ENCODE data around the gene DUXB. TPM values are rescaled to one million over a fixed set of nuclear protein-coding genes. Genes with fewer than 3 reads are reported as not detected.
A peak's percentile ranks its signal among the peaks of the same experiment; 100 is the strongest.

DUXB gene
- total and polyA plus RNA-seq, 2 donors (not counting 3 experiments of a cell fraction or from before 2014, with no cell fraction given), result not detected

- CTCF ChIA-PET, result interaction anchor here (1.0 to 3.5 kb wide), 3 partner anchors 26 to 115 kb away, joined by 4 to 14 read pairs (median 8); partner anchors contain the start of gene ADAT1
- Histone ChIP-seq H3K36me3 (ENCODE audit: control insufficient read depth in 2 of 2, extremely low read depth in 1 of 2, insufficient read depth in 2 of 2, low read length in 2 of 2) (peaks cover 0 to 3% of the 10 kb centered on the region in 2 experiments), H3K27ac (ENCODE audit: insufficient read depth, low read depth, low read length) (peak overlapping the region; percentile 67), H3K9me3 (replicated peaks; ENCODE audit: control insufficient read depth, insufficient read depth, low read length) (no peaks in the 10 kb centered on the region), H3K9ac (replicated peaks; ENCODE audit: extremely low read depth, insufficient read depth, low read length) (peak overlapping the region; percentile 94), H3K4me1 (ENCODE audit: control insufficient read depth, extremely low read depth, insufficient read depth, low read length) (peaks cover 32% of the 10 kb centered on the region), H3K4me3 (replicated peaks in 1 of 3; ENCODE audit: insufficient read depth in 1 of 3, low read depth in 1 of 3, low read length in 3 of 3) (peak overlapping the region; percentile 95 to 98 (median 98)), H3K27me3 (ENCODE audit: control insufficient read depth in 2 of 2, insufficient read depth in 2 of 2, low read length in 2 of 2) (no peaks in the 10 kb centered on the region), H2AFZ (ENCODE audit: low read depth, low read length) (peak overlapping the region; percentile 66), H3K79me2 (ENCODE audit: control insufficient read depth, insufficient read depth, low read length) (peaks cover 92% of the 10 kb centered on the region), H3K9me1 (replicated peaks; ENCODE audit: control insufficient read depth, extremely low read depth, insufficient read depth, low read length) (no peaks in the 10 kb centered on the region), H4K20me1 (replicated peaks; ENCODE audit: control insufficient read depth, extremely low read depth, insufficient read depth, low read length) (peaks cover 6% of the 10 kb centered on the region), H3K4me2 (ENCODE audit: insufficient read depth, low read length) (peak overlapping the region; percentile 99)
- TSS peak; percentile 29 for BruUV-seq (replicated peaks)
- FAIRE-seq (peak; percentile 89), DNase-seq (ENCODE audit: low read depth, low spot score) (peak; percentile 83)
- intact Hi-C loops (cut with micrococcal nuclease) (loop anchor here (1.0 to 5.0 kb wide), 4 partner anchors 131 to 1542 kb away; partner anchors contain the start of gene TMEM170A), dilution Hi-C loops (cut with MboI; ENCODE audit: extremely low pct_ligation_motif_present, low sequenced_read_pairs) (no loop called here)
- POLR2A ChIA-PET, result interaction anchor here (1.3 to 1.5 kb wide), 3 partner anchors 26 to 185 kb away, joined by 4 to 12 read pairs (median 10); partner anchors contain the start of gene ADAT1
- TF ChIP-seq POLR2AphosphoS5 (IDR thresholded peaks at IDR 0.05; ENCODE audit: insufficient read depth, low read depth, low read length), result peak; percentile 35
- TF ChIP-seq JUN (IDR thresholded peaks at IDR 0.05; ENCODE audit: borderline replicate concordance, insufficient read depth, insufficient read length, low read depth), result no peak
- peak; percentile 54 for TF ChIP-seq POLR2A (IDR thresholded peaks at IDR 0.05; ENCODE audit: low read depth, low read length)
- no peak for TF ChIP-seq GATA2 (IDR thresholded peaks at IDR 0.05; ENCODE audit: insufficient read depth, insufficient read length, low read depth, low read length)
Measured at GRCh38 chr16:75648265-75649076, 52.8 kb downstream of the DUXB start.
